T-helper 22 cell (primary cell): Measurements from ENCODE around the gene TFF2.

Experiments used
- DNase-seq: peaks from one replicate; pipeline ENCODE4 v3.0.0-alpha.2; 2020; ENCODE audit warnings: low read depth

TFF2 gene

DNA sequence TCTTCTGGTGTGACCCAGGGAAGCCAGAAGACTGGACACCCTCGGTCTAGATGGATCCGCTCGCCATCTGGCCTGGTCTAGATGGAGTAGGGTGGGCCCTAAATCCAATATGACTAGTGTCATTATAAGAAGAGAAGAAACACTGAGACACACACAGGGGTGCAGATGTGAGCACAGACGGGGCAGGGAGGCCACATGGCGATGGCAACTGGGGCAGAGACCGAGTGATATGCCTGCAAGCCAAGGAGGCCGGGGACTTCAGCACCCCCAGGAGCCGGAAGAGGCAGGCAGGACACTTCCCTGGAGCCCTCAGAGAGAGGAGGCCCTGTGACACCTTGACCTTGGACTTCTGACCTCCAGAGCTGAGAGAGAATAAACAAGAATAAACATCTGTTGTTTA, 30.0 kb downstream of the TFF2 start:
- no peak for DNase-seq

DNA sequence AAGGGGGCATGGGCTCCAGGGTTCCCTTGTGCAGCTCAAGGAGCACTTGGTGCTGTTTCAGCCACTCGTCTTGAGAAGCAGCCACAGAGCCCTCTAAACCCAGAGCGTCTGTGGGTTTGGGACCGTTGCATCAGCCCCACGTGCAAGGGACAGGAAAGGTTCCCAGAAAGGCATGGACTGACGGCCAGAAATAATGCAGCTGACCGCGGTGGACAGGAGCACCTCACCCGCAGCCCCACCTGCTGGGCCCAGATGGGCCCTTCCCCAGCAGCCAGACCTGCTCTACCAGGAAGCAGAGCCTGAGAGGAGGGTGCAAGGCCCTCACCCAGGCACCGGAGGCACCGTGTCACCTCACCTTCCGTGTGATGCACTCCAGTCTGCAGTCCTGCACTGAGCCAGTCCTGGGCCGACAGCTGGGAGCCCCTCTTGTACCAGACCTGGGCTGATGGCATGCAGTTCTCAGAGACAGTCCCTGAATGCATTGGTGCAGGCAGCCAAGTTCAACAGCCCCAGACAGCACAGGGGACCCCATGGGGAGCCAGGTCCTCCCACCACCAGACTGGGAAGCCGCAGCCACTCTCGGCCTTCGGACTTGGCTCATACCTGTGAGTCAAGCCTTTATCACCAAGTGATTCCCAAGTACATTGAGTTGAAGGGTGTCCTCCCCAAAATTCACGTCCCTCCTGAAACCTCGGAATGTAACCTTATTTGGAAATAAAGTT, 30.8 kb downstream of the TFF2 start:
- DNase-seq: no peak

DNA sequence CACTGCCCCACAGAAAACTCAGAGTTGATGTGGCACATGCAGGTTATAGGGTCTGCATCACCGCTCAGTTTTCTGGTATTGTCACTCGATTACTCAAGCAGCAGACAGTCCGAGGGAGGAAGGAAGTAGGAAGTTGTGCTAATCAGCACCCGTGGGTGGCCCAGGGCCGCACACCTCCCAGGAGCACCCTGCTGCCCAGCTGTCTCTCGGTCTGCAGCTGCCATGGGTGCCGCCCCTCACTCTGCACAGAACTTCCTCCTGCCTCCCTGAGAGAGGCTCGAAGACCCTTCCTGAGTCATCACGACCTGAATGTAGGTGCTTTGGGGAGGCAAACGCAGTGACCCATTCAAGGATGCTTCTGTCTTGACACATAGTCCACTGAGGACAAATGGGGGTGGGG, 31.4 kb downstream of the TFF2 start:
- DNase-seq: no peak

DNA sequence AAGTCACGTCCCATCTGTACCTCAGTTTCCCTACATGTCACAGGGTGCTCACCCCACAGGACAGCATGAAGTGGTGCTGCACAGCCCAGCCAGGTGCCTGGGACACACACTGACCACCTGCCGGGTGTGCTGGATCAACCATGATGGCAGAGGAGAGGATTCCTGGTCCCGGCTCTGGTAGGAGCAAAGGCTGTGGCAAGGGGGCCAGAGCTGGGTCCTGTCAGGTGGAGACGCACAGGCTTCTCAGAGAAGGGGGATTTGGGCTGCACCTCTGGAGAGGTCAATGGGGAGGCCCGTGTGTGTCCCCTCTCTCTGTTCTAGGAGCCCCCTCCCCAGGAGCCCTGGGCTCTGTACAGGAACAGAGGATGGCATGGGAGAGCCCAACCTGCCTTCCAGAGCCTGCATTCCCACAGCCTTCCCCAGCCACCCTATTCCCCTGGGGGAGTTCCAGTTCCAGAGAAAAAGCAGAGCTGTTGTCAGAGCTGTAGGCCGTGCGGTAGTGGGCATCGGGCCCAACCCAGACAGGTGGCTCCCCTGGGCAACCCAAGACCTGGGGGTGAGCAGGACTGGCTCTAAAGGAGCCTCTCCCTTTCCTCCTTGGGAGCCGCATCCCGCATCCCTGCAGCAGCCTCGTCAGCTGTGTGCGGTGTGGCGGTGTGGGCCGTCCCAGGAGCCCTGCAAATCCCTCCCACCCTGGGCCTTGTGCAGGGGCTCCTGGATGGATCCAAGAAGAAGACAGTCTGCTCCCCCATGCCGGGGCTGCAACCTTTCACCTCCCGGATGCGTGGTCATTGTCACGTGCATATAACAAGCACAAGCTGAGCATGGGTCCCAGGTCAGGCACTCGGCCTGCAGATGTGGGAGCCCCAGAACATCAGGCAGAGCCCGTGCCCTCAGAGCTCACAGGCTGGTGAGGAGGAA, 32.7 kb downstream of the TFF2 start:
- DNase-seq: no peak

DNA sequence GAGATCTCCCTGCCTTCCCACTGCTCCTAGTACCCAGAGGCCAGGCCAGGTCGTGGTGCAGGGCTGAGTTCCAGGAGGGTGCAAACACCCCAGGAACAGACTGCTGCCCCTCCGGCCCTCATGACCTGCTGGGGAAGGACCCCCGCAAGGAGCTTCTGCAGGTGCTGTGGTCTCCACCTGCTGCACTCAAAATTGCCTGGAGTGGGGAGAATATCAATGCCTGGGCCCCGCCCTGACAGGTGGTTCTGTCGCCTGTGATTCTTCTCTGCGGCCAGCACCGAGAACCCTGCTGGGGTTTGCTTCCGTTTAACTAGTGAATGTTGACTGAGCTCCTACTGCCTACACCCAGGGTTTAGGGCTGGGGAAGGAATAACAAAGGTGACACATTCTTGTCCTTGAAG, 33.5 kb downstream of the TFF2 start:
- DNase-seq: no peak

DNA sequence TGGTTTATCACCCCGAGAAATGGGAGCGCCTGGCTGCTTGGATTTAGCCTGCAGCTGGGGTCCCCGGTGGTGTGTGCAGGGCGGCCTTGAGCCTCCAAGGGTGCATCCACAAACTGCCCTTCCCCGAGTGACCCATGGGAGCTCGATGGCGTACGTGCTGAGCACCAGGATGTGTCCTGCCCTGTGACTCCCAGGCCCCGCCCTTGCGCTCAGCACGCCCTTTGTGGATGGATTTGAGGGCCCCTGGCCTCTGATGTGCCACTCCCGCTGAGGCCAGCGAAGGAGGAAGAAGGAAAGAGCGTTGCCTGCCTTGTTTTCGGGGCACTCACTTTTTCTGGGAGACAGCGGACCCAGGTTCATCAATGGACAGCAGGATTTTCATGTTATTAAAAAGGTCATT, 33.9 kb downstream of the TFF2 start:
- DNase-seq: no peak

DNA sequence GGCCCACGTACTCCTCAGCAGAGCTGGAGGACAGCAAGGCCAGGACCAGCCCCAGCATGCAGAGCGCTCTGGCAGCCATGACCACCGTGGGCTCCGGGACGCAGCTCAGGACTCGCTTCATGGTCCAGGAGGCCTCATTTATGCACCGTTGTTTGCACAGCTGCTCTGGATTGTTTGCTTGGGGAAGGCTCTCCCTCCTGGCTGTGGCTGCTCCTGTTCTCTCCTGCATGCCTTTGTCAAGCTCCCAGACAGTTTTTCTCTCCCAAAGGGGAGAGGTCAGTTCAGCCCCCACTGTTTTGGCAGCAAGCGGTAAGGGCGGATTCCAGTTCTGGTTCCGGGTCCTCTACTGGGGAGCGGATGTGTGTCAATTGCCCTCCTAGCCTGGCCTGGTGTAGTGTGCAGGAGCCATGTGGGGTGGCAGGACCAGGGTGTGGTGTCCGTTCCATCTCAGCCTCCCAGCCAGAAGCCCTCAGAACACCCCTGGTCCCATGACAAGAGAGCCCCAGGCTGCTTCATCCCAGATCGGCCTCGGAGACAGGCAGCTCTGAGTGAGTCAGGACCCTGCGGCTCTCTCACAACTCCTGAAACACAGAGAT, 35.4 kb downstream of the TFF2 start, which contains the start of gene TFF3:
TFF3 (minus strand) TSS at position 114 of the 596 bp plus-strand sequence; CDS start at position 79, 35 bp downstream.
- no peak for DNase-seq

DNA sequence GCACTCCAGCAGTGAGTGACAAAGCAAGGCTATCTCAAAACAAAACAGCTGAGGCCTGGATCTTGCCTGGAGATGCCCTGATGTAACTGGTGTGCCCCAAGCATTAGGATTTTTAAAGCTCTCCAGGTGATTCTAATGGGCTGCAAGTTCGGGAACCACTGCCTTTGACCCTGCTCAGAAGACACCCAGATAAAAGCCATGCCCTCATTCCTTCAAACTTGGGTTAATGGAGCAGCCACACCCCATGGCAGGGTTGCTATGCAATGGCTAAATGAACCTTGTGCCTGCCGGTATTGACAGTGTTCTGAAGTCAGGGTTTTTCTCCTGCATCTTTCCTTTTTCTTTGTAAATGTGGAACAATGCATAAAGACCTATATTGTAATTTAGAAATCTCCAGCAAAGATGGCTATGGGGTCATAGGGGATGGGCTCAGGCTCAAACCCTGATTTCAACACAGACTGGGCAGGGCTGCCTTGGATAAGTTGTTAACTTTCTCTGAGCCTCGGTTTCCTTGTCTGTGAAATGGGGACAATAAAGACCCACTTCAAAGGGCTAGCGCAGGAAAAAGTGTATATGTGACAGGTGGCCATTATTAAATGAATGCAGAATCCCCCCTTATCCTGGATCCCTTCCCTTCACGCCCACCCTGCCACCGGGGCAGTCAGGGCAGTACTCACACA, 36.0 kb downstream of the TFF2 start:
- DNase-seq: no peak

DNA sequence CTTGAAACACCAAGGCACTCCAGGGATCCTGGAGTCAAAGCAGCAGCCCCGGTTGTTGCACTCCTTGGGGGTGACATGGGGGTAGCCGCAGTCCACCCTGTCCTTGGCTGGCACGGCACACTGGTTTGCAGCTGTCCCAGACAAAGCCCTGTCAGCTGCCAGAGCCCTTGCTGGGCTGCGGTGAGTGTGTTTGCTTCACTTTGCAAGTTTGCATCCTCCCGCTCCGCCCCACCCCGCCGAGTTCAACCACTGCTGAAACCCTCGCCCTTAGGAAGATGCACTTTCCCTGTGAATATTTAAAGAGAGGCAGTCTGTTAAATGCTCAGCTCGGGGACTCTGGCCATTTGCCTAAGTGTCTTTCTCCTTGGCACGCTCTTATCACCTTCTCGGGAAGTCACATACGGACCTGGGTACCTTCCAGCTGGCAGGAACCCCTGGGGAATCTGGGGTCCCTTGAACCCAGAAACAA, 37.3 kb downstream of the TFF2 start:
- no peak for DNase-seq

DNA sequence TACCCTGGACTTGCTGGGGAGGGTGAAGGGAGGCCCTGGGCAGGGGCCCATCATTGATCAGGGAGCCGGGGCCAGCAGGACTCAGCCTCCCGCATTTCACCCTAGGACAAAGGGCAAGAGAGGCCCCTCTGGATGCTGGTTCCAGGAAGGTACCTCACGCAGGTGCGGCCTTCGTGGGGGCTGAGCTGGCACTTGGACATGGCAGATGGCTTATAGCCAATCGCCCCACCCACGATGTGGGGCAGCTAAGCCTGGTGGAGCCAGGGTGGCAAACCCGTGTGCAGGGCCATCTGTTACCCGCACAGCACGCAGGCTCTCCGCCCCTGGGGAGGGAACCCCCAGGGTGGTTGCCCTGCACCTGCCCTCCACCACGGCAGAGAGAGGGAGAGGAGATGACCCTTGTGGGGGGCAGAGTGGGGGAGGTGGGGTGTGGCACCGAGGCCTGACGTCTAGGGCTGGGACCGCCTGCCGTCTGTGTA, 38.1 kb downstream of the TFF2 start:
- no peak for DNase-seq

DNA sequence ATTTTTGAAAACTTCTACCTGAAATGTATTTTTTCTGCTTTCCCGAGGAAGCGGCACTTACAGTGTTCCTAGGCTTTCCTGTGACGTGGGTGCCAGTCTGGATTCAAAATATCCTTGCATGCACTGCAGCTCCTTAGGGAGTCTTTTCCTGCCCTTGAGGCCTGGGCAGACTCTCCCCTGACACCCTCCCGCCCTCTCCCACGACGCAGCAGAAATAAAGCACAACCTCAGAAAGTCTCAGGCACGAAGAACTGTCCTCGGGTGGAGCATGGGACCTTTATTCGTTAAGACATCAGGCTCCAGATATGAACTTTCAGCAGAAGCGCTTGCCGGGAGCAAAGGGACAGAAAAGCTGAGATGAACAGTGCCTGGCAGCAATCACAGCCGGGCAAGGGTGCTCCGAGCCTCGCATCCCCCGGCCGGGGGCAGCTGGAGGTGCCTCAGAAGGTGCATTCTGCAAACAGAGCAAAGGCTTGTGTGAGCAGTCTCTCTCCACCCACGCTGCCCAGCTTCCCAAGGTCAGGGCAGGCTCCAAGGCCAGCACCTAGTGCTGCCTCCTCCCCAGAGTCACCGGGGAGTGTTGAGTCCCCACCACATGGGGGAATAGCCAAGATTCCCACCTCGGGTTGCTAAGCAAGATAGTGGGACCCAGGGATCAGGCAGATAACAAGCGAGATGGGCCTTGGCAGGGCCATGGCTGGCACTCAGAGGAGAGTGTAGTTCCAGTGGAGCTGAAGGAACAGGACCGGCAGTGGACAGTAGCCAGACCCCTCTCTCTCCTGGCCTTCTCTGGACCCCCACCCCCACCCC, 38.8 kb downstream of the TFF2 start:
- no peak for DNase-seq

DNA sequence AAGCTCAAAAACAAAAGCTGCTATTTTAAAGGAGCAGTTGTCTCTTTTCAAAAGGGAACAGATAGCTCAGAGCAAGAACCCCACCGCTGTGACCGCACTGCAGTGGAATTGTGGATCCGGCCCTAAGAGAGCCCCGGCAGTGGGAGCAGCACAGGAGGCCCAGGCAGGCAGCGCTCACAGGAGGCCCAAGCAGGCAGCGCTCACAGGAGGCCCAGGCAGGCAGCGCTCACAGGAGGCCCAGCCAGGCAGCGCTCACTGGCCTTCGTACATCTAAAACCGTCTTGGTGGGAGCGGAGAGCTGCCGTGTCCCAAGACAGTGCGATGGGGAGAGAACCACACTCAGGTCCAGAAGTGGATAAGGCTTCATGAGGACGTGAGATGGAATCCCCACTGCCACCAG, 39.6 kb downstream of the TFF2 start:
- DNase-seq: no peak

DNA sequence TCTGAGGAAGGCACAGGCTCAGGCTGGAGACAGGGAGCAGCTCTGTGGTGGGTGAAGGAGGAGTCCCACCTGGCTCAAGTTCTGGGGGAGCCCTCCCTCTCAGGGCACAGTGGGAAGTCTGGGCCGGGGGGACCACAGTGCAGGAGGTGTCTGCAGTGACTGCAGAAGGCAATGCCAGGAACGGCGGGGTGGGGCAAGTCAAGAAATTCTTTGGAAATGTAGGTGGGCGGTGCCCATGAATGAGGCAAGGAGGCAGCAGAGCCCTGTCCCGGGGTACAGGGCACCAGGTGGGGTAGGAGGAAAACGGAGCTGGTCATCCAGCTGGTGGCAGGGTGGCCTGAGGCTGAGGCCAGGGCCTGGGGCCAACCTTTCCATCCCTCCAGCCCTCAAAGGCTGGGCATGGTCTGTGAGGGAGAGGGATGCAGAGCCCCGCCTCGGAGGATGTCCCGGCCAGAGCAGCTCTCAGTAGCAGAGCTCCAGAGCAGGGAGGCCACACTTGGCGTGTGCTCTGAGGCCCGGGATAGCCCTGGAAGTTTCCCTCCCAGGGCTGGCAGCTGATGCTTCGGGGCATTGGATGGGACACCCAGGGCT, 40.3 kb downstream of the TFF2 start:
- no peak for DNase-seq

DNA sequence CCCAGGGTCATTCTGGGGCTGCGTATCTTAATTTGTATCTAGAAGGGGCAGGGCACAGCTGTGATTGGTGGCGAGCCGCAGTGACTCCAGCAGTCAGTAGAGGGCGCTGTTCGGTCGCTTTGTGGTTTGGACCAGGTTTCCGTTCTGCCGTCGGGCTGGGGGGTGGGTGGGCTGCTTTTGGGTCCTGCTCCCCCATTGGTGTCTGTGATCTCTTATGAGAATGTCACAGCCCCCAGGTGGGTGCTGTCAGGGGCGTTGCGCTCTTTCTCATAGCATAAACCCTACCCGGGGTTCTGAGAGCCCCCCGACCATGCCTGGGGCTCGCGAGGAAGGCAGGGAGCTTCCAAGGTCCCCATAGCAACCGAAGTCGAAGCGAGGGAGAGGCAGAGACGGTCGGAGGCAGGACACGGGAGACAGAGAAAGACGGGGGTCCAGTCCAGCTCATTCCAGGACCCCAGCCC, 41.0 kb downstream of the TFF2 start:
- DNase-seq: peak; percentile 19

DNA sequence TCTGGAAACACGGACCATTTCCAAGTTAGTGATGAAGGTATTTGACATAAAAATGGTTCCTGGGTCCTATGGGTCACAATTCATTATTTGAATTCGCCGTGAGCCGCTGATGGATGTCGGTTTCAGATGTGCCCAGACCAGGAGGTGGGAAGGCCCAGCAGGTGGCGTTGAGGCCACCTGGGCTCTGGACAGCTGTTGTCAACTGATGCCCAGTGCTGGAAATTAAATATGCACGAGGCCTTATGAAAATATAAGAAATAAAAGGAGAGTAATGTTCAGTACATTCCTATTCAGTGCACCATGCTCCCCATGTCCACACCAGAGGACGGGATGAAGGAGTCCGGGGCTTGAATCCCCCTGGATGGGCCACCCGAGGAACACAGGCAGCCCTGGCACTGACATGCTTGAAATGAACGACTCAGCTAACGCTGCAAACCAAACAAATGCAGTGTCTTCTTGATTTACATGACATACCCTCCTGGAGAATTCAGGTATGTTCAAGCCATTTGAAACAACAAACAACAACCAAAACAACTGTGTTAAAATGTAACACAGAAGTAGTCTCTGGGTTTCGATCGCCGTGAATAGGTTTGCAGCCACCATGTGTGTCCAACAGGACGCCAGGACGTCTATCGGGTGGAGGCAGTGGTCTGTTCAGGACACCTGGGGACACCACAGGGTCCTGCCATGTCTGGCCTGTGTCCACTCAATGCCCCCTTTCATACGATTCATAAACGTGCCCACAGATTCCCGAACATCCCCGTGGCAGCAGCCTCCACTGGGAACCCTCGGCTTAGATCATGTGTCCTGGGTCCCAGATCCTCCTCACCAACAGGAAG, 41.7 kb downstream of the TFF2 start:
- DNase-seq: no peak

DNA sequence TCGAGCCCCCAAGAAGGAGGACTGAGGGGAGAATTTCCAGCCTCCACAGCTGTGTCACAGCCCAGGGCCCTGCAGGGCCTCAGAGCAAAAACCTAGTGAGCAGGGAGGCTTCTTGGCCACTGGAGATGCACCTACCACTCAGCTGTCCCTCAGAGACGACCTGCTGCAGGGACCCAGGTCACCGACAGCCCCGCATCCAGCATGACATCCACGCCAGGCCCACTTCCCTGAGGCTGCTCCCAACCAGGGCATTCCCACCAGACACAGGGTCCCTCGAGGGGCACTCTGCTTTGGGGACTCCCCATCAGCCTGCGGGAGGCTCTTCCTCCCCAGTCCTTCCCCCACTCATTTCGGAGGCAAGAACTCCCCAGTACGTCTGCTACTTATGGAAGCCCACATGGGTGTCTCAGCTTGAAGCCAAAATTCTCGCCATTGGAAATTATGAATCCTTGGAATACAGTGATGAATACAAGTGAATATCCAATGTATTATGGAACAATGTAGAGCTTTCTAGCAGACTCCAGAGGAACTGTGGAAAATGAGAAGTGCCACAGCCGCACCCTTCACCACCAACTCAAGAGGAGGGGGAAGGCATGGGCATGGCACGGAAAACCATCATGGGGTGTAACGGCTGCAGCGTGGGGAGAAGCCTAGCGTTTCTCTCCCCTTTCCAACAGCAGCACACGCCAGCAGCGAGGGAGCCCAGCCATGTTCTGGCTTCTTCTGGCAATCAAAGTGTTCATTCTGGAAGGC, 42.5 kb downstream of the TFF2 start:
- no peak for DNase-seq

DNA sequence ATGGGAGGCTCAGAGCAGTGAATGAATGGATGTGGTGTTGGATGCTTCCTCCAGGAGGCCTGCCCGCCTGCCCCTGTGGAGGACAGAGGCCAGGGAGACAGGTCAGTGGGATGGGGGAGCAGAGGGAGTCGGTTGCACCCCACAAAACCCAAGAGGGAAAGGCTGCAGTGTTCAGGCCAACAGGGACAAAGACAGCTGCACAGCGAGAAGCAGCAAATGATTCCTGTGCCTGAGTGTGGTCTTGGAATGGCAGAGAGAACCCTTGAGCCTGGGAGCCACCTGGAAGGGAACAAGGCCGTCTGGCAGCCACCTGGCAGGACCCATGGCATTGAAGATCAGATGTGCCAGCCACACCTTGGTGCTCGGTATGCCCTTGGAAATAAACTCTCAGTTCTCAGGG, 43.7 kb downstream of the TFF2 start:
- no peak for DNase-seq

DNA sequence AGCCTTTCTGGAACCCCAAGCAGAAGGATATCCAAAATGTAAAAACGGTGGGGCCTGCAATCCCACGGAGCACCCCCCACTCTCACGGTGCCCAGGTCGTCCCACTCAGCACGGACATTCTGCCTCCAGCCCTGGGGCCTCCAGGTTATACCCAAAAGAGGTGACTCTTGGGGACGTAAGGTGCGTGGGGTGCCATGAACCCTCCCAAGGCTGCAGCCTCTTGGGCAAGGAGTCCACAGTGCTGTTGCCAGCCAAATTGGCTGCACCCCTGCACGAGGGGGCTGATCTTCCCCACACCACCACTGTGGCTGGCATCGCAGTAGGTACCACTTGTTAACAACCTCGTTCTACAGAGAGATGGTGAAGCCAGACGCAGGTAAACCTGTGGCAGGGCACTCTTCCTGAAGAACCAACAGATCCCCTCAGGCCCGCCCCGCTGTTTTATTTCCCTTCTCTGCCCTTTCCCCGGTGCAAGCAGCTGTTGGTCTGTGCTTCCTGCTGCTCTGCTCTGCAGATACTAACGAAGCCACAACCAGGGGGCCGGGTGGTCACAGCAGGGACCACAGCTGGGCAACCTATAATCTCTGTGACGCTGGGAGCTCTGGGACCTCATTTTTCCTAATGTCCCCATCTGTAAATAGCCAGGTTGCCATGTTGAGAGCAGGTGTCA, 44.3 kb downstream of the TFF2 start:
- DNase-seq: no peak
